Activated naive CD4-positive, alpha-beta T cell treated with anti-CD3 and anti-CD28 coated beads for 36 hours (primary cell): ENCODE results near the gene SKI. TPM values are rescaled to one million over a fixed set of nuclear protein-coding genes. Genes with fewer than 3 reads are reported as not detected.

Experiments
- CTCF ChIA-PET: fragments of 350-600 bp; sonication (Branson Sonifier 250); formaldehyde crosslinking; loops from one replicate; lab custom pipeline; 2021; ENCODE audit warnings: antibody characterized with exemption; lab: Charles Lee
- DNase-seq: peaks from one replicate; pipeline ENCODE4 v3.0.0-alpha.2; 2020
- H3K27ac Mint-ChIP-seq: one replicate; pipeline ENCODE4 v1.8.0; 2021; ENCODE audit warnings: mild to moderate bottlenecking, mixed read lengths
- H3K27me3 Mint-ChIP-seq: one replicate; pipeline ENCODE4 v1.8.0; 2021; ENCODE audit warnings: low read depth, mixed read lengths
- H3K36me3 Mint-ChIP-seq: one replicate; pipeline ENCODE4 v1.8.0; 2021; ENCODE audit warnings: low read depth, mixed read lengths
- H3K4me1 Mint-ChIP-seq: one replicate; pipeline ENCODE4 v1.8.0; 2021; ENCODE audit warnings: low read depth, mixed read lengths
- H3K4me3 Mint-ChIP-seq: one replicate; pipeline ENCODE4 v1.8.0; 2021; ENCODE audit warnings: mild to moderate bottlenecking, moderate library complexity, mixed read lengths
- H3K9me3 Mint-ChIP-seq: one replicate; pipeline ENCODE4 v1.8.0; 2021; ENCODE audit warnings: mixed read lengths
- intact Hi-C: fragments of 100-400 bp; cut with micrococcal nuclease; formaldehyde crosslinking; loops from one replicate; pipeline ENCODE4 v1.15.1; 2023
- total RNA-seq, 2 experiments: library from RNA; stranded (reverse); gene quantifications; one replicate each; pipeline ENCODE4 v1.2.3, GENCODE V29; 2021

SKI gene
- total RNA-seq, 2 experiments from 2014 or later: 25.5 to 26.3 TPM

DNA sequence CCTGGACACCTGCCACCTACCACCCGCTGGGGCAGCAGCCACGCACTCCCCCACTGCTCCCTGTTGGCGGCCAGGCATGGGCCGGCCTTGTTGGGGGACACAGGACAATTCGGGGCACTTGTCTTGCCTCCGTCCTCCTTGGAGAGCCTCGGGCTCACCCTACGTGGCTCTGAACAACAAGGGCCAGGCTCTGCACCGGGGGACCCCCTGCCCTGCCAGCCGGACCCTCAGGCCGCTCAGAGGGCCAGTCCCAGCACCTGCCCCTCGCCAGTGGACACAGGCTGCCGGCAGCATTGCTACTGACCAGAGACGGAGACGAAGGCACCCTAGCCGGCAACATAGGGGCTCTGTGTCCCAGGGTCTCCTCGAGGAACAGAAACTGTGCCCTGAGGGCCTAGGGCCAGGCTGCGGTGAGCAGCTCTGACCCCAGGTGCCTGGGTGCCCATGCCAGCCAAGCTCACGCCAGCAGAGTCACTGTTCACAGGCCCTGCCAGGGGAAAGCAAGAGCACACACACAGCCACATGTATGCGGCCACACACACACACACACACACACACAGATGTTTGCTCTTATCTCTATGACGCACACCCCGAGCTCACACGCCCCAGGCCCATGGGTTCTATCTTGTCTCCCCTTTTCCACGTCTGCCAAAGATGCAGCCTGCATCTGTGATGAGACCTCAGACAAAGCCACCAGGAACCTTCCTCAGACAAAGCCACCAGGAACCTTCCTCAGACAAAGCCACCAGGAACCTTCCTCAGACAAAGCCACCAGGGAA lies 117.4 kb downstream of the SKI start:
- H3K27ac Mint-ChIP-seq: no peak overlapping the region
- H3K27me3 Mint-ChIP-seq: no peaks in the 10 kb centered on the region
- no peaks in the 10 kb centered on the region for H3K9me3 Mint-ChIP-seq
- no peaks in the 10 kb centered on the region for H3K4me1 Mint-ChIP-seq
- CTCF ChIA-PET: no interaction called here
- H3K36me3 Mint-ChIP-seq: no peaks in the 10 kb centered on the region
- intact Hi-C loops: no loop called here
- H3K4me3 Mint-ChIP-seq: no peak overlapping the region
- no peak for DNase-seq

DNA sequence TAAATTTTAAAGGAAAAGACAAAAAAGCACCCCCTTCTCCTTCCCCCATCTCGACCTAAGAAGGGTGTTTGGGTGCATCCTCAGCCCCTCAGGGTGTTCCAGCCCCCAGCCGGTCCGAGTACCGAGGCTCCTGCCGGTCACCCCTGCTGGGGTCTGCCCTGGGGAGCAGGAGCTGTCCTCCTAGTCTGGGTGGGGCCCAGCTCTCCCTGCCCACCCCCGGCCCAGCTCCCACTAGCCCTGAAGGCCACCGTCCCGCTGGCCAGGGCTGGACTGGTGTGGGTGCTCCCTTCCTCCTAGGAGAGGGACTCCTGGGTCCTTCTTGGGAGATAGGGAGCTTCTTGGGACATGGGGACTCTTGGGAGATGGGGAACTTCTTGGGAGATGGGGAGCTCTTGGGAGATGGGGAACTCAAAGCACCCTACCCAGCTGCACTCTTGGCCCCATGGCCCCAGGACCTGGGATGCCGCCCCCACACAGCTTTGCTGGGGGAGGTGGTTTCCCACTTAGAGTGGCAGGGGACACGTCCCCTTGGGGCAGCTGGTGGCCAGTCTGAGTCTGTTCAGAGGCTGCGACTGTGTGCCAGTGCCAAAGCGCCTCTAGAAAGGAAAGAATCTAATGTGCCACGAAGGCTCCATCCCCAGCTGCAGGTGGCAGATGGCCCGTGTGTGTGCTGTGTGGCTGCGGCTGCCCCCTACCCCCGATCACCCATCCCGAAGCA lies 118.7 kb downstream of the SKI start:
- Mint-ChIP-seq H3K9me3 (no peaks in the 10 kb centered on the region), H3K27me3 (no peaks in the 10 kb centered on the region), H3K27ac (no peak overlapping the region), H3K36me3 (no peaks in the 10 kb centered on the region), H3K4me1 (no peaks in the 10 kb centered on the region), H3K4me3 (no peak overlapping the region)
- no peak for DNase-seq
- intact Hi-C loops: no loop called here
- CTCF ChIA-PET: interaction anchor here (0.8 kb wide), 1 partner anchor 35 kb away, joined by 3 read pairs; no protein-coding TSS in a partner anchor

DNA sequence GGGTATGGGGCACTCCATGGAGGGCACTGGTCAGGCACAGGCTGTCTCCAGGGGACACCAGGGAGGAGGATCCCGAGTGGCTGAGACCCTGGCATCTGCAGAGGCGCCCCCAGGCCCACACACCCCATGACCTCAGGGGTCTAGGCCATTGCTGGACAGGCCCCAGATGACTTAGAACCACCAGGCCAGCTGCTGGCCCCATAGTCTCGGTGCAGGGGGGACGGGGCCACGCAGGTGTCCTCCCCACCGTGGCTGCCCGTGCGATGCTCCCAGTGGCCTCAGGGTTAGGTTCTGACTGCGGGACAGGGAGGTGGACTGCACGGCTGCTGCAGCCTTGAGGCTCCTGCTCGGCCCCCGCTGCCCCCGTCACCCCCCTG lies 119.3 kb downstream of the SKI start:
- Mint-ChIP-seq H3K4me3 (no peak overlapping the region), H3K27me3 (no peaks in the 10 kb centered on the region), H3K36me3 (no peaks in the 10 kb centered on the region), H3K4me1 (no peaks in the 10 kb centered on the region), H3K27ac (no peak overlapping the region), H3K9me3 (no peaks in the 10 kb centered on the region)
- DNase-seq: no peak
- intact Hi-C loops: no loop called here
- CTCF ChIA-PET: interaction anchor here (0.8 kb wide), 1 partner anchor 36 kb away, joined by 3 read pairs; no protein-coding TSS in a partner anchor

DNA sequence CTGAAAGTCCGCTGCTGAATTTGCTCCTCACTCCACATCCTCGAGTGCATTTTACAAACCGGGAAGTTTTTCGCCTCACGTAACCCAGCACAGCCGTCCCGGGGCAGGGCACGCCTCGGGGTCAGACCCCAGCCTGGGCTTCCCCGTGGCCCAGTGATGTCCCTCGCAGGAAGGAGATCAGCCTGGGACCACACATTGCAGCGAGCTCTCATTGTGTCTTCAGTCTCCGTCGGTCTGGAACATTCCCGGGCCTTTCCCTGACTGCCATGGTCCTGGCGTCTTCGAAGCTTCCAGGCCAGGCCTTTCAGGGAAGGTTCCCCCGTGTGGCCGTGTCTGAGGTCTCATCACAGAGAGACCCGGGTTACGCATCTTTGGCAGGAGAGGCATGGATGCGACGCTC lies 119.8 kb downstream of the SKI start:
- Mint-ChIP-seq H3K36me3 (no peaks in the 10 kb centered on the region), H3K4me3 (no peak overlapping the region), H3K27ac (no peak overlapping the region), H3K27me3 (no peaks in the 10 kb centered on the region), H3K9me3 (no peaks in the 10 kb centered on the region), H3K4me1 (no peaks in the 10 kb centered on the region)
- no peak for DNase-seq
- intact Hi-C loops: no loop called here
- CTCF ChIA-PET: no interaction called here

DNA sequence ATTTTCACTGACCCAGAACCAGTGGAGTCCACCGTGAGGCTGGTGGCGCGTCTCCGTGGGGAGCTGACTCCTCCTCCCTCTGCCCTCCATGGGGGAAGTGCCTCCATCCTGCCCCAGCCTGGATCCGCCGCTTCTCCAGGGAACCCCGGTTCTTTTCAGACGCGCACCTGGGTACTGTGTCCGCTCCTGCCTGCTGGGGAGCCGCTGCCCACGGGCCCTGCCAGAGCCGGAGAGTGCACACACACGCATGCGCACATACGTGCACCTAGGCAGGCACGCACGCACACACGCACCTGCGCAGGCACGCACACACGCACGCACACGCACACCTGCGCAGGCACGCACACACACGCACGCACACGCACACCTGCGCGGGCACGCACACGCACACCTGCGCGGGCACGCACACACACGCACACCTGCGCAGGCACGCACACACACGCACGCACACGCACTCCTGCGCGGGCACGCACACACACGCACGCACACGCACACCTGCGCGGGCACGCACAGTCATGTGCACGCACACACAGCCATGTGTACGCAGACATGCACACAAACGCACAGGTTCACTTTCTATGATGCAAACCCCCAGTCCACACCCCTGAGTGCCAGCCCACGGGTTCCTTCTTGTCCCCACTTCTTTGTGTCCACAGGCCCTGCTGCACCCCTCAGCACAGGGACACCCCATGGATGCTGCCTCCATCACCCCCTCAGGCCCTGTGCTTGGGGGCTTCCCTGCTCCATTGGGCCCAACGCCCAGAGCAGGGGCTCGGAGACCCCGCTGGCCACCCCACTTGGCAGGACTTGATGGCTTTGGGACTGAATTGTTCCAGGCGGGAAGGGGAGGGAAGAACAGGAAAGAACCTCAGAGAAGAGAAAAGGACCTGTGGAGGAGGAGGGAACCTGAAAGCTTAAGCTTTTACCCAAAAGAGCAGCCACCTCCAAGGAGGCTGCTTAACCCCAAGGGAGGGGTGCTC lies 120.5 kb downstream of the SKI start:
- intact Hi-C loops: no loop called here
- H3K27me3 Mint-ChIP-seq: no peaks in the 10 kb centered on the region
- no peak for DNase-seq
- CTCF ChIA-PET: no interaction called here
- no peaks in the 10 kb centered on the region for H3K36me3 Mint-ChIP-seq
- no peaks in the 10 kb centered on the region for H3K9me3 Mint-ChIP-seq
- no peak overlapping the region for H3K27ac Mint-ChIP-seq
- no peaks in the 10 kb centered on the region for H3K4me1 Mint-ChIP-seq
- H3K4me3 Mint-ChIP-seq: no peak overlapping the region

DNA sequence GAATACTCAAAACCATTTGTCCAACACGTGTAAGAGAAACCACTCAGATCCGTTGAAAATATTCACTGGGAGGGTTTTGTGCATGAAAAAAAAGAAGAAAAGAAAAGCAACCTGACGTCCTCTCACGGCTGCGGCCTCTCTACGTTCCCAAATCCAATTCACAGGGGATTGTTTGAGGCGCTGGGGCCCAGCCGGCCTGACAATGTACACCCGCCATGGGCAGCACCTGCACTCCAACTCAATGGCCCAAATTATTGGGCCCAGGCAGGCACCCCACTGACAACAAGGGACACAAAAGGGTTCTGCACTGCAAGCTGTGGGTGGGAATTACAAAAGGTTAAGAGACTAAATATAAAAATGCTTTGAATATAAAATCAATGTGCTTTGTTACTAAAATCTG lies 121.7 kb downstream of the SKI start:
- H3K4me1 Mint-ChIP-seq: no peaks in the 10 kb centered on the region
- intact Hi-C loops: no loop called here
- no peak overlapping the region for H3K4me3 Mint-ChIP-seq
- DNase-seq: no peak
- no peak overlapping the region for H3K27ac Mint-ChIP-seq
- H3K27me3 Mint-ChIP-seq: no peaks in the 10 kb centered on the region
- H3K9me3 Mint-ChIP-seq: no peaks in the 10 kb centered on the region
- CTCF ChIA-PET: no interaction called here
- no peaks in the 10 kb centered on the region for H3K36me3 Mint-ChIP-seq

DNA sequence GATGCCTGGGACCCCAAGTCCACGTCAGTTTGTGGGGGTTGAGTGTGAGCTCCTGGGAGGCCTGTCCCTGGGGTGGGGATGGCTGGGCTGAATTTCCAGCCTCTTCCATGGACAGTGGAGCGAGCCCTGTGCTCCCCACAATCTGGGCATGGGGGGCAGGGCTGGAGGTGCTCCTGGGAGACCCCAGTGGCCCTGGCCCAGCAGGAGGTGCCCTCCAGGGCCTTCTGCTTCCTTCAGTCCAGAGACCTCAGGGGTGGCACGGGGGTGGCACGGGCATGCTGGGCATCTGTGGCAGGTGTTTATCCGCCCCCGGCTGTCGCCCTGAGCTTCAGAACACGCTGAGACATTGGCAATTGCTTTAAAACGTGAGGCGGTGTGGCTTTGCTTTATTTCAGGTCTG lies 122.4 kb downstream of the SKI start:
- intact Hi-C loops: no loop called here
- H3K4me1 Mint-ChIP-seq: no peaks in the 10 kb centered on the region
- H3K9me3 Mint-ChIP-seq: no peaks in the 10 kb centered on the region
- CTCF ChIA-PET: no interaction called here
- no peak overlapping the region for H3K27ac Mint-ChIP-seq
- no peaks in the 10 kb centered on the region for H3K27me3 Mint-ChIP-seq
- no peak for DNase-seq
- H3K4me3 Mint-ChIP-seq: no peak overlapping the region
- H3K36me3 Mint-ChIP-seq: no peaks in the 10 kb centered on the region

DNA sequence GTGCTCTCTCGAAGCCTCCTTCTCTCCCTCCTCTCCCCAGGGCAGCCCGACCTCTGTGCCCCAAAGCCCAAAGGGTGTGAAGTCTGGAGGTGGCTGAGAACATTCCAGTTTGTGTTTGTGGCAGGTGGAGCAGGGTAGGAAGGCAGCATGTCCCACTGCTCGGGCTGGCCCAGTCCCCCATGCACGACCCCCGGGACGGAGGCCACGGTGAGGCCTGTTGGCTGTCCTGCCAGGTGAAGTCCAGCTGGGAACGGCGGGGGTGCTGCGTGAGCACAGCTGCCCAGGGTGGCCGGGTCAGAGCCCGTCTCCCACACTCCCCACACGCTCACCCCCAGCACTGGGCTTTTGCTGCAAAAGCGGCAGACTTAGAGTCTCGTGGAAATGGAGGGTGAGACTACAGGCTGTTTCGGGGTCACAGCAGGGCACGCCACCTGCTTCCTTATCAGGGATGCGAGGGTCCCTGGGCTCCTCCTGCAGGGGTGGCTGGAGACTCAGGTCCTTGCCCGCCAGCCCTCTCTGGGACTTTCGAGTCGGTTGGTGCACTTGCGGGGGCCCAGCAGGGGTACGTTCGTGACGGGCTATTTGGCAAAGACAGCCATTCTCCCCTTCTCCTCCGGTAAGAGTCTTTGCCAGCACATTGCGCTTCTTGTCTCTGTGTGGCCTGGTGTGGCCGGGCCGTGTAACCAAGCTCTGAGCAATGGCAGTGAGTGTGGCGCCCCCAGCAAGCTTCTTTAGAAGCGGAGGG lies 123.0 kb downstream of the SKI start:
- no peak overlapping the region for H3K27ac Mint-ChIP-seq
- no peak for DNase-seq
- intact Hi-C loops: no loop called here
- H3K36me3 Mint-ChIP-seq: no peaks in the 10 kb centered on the region
- H3K4me3 Mint-ChIP-seq: no peak overlapping the region
- no peaks in the 10 kb centered on the region for H3K27me3 Mint-ChIP-seq
- CTCF ChIA-PET: no interaction called here
- no peaks in the 10 kb centered on the region for H3K9me3 Mint-ChIP-seq
- H3K4me1 Mint-ChIP-seq: no peaks in the 10 kb centered on the region

DNA sequence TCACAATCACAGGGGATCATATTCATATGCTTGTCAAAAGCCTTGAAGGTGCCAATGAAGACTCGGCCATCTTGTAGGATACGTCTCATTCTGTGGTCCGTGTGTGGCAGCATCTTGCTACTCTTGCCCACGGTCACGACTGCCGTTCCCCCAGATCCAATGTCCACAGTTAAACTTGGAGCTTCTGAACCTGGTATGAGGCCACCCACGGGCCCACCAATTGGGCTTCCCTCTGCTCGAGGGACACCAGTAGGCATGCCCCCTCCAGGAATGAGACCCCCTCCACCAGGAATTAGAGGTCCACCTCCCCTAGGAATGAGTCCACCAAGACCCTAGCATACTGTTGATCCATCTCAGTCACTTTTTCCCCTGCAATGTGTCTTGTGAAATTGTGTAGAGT lies 123.6 kb downstream of the SKI start:
- DNase-seq: no peak
- H3K4me3 Mint-ChIP-seq: no peak overlapping the region
- no peaks in the 10 kb centered on the region for H3K4me1 Mint-ChIP-seq
- no peaks in the 10 kb centered on the region for H3K9me3 Mint-ChIP-seq
- H3K27me3 Mint-ChIP-seq: no peaks in the 10 kb centered on the region
- no peak overlapping the region for H3K27ac Mint-ChIP-seq
- intact Hi-C loops: no loop called here
- CTCF ChIA-PET: no interaction called here
- H3K36me3 Mint-ChIP-seq: no peaks in the 10 kb centered on the region

DNA sequence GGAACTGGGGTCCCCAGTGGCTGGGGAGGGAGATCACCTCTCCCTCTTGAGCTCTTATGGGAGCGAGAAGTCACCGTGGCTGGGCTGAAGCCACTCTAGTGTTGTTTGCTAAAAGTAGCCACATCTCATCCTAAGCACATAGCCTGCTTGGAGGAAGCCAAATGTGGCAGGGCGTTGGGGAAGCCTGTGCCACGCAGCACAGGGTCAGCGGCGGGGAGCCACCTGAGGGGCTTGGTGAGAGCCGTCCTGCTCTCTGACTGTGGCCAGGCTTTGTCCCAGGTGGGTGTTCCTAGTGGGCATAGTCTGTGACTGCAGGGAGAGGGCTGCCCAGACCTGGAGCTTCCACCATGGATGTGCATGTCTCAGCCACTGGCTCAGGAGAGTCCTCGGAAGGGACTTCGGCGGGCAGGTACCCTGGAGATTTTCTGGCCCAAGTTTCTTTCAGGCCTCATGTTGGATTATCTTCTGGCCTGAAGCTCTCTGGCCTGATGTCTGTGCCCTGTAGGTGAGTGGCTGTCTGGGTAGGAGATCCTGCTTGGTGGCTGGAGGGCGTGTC lies 124.3 kb downstream of the SKI start:
- H3K27ac Mint-ChIP-seq: no peak overlapping the region
- intact Hi-C loops: no loop called here
- H3K4me1 Mint-ChIP-seq: no peaks in the 10 kb centered on the region
- no peak for DNase-seq
- no peaks in the 10 kb centered on the region for H3K27me3 Mint-ChIP-seq
- no peaks in the 10 kb centered on the region for H3K36me3 Mint-ChIP-seq
- CTCF ChIA-PET: no interaction called here
- no peak overlapping the region for H3K4me3 Mint-ChIP-seq
- no peaks in the 10 kb centered on the region for H3K9me3 Mint-ChIP-seq

DNA sequence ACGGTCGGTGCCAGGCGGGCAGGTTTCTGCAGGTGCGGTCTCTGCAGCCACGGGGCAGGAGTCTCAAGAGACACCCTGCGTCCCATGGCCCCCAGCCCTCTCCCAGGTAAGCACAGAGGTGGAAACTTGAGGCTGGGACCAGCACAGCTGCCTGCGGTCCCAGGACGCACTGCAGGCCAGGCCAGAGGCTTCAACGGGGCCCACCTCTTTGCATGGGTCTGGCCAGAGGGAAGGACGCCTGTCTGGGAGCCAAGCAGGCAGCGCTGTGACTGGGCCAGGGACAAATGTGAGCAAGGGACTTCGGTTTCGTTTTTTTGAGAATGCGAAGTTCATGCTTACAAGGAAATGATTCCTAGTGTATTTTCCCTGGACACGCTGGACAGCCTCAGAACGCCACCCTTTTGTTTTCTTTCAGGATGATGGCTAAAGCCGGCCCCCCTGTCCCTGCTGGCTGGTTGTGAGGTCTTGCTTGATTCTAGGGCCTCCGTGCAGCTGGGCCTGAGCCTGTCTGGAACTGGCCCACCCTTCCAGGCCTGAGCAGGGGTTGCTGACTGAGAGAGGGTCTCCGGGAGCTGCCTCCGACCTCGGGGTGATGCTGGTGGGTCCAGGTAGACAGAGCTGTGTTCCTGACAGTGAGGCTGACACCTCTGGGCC lies 124.9 kb downstream of the SKI start:
- Mint-ChIP-seq H3K36me3 (no peaks in the 10 kb centered on the region), H3K4me3 (no peak overlapping the region), H3K4me1 (no peaks in the 10 kb centered on the region), H3K27ac (no peak overlapping the region), H3K9me3 (no peaks in the 10 kb centered on the region), H3K27me3 (no peaks in the 10 kb centered on the region)
- DNase-seq: no peak
- intact Hi-C loops: no loop called here
- CTCF ChIA-PET: no interaction called here
